ENCODE measurements around the gene LARP4B. TPM values are rescaled to one million over a fixed set of nuclear protein-coding genes. Genes with fewer than 3 reads are reported as not detected.

LARP4B gene
- polyA plus RNA-seq, 1 donor (not counting 4 experiments of a cell fraction or from before 2014, with no cell fraction given), result 39.4 TPM

GRCh38 chr10:809671-810350, 121.7 kb downstream of the LARP4B start:
- dilution Hi-C loops (cut with MboI; ENCODE audit: extremely low pct_ligation_motif_present, low sequenced_read_pairs), result no loop called here
- FAIRE-seq (no peak), DNase-seq (ENCODE audit: low read depth, low spot score) (no peak)
- no peaks in the 10 kb centered on the region for H3K79me2 ChIP-seq (ENCODE audit: control insufficient read depth, insufficient read depth, low read length)
- no peak overlapping the region for H3K27ac ChIP-seq (ENCODE audit: control insufficient read depth, insufficient read depth, low read length)
- no peaks in the 10 kb centered on the region for H3K27me3 ChIP-seq (ENCODE audit: control insufficient read depth, extremely low read depth, insufficient read depth, low read length)
- H3K4me3 ChIP-seq (ENCODE audit: control insufficient read depth in 2 of 3, extremely low read depth in 1 of 3, insufficient read depth in 2 of 3, low read depth in 1 of 3, low read length in 3 of 3), result no peak overlapping the region
- H3K9me3 ChIP-seq (ENCODE audit: control insufficient read depth, low read depth, low read length), result no peaks in the 10 kb centered on the region
- H4K20me1 ChIP-seq (ENCODE audit: control insufficient read depth, extremely low read depth, insufficient read depth, low read length), result no peaks in the 10 kb centered on the region
- H3K4me2 ChIP-seq (ENCODE audit: control insufficient read depth, extremely low read depth, insufficient read depth, low read depth, low read length), result no peak overlapping the region
- H3K4me1 ChIP-seq (ENCODE audit: control insufficient read depth, extremely low read depth, insufficient read depth, low read length), result no peaks in the 10 kb centered on the region
- H2AFZ ChIP-seq (ENCODE audit: control insufficient read depth, low read length), result no peak overlapping the region
- H3K9ac ChIP-seq (ENCODE audit: control insufficient read depth, extremely low read depth, insufficient read depth, low read length), result no peak overlapping the region
- H3K36me3 ChIP-seq (ENCODE audit: control insufficient read depth in 2 of 2, extremely low read depth in 1 of 2, insufficient read depth in 2 of 2, low read length in 2 of 2), result peaks cover 26 to 54% of the 10 kb centered on the region in 2 experiments
- TF ChIP-seq CTCF (optimal IDR thresholded peaks at IDR 0.05 in 1 of 3, IDR thresholded peaks at IDR 0.05 in 1 of 3, conservative IDR thresholded peaks at IDR 0.05 in 1 of 3; ENCODE audit: extremely low read depth in 1 of 3, insufficient read depth in 2 of 3, low read length in 3 of 3), result no peak
- no peak for TF ChIP-seq EZH2 (IDR thresholded peaks at IDR 0.05; ENCODE audit: low read length)
- H3K9me1 ChIP-seq (ENCODE audit: control insufficient read depth, extremely low read depth, insufficient read depth, low read length), result no peaks in the 10 kb centered on the region

- Histone ChIP-seq H3K4me3 (ENCODE audit: control insufficient read depth in 2 of 3, extremely low read depth in 1 of 3, insufficient read depth in 2 of 3, low read depth in 1 of 3, low read length in 3 of 3) (no peak overlapping the region), H3K27ac (ENCODE audit: control insufficient read depth, insufficient read depth, low read length) (no peak overlapping the region), H3K79me2 (ENCODE audit: control insufficient read depth, insufficient read depth, low read length) (no peaks in the 10 kb centered on the region), H3K4me2 (ENCODE audit: control insufficient read depth, extremely low read depth, insufficient read depth, low read depth, low read length) (no peak overlapping the region), H3K4me1 (ENCODE audit: control insufficient read depth, extremely low read depth, insufficient read depth, low read length) (no peaks in the 10 kb centered on the region), H2AFZ (ENCODE audit: control insufficient read depth, low read length) (no peak overlapping the region), H4K20me1 (ENCODE audit: control insufficient read depth, extremely low read depth, insufficient read depth, low read length) (no peaks in the 10 kb centered on the region), H3K9ac (ENCODE audit: control insufficient read depth, extremely low read depth, insufficient read depth, low read length) (no peak overlapping the region), H3K36me3 (ENCODE audit: control insufficient read depth in 2 of 2, extremely low read depth in 1 of 2, insufficient read depth in 2 of 2, low read length in 2 of 2) (peaks cover 23 to 39% of the 10 kb centered on the region in 2 experiments), H3K9me1 (ENCODE audit: control insufficient read depth, extremely low read depth, insufficient read depth, low read length) (no peaks in the 10 kb centered on the region), H3K9me3 (ENCODE audit: control insufficient read depth, low read depth, low read length) (no peaks in the 10 kb centered on the region), H3K27me3 (ENCODE audit: control insufficient read depth, extremely low read depth, insufficient read depth, low read length) (no peaks in the 10 kb centered on the region)
- TF ChIP-seq EZH2 (IDR thresholded peaks at IDR 0.05; ENCODE audit: low read length) (no peak), CTCF (optimal IDR thresholded peaks at IDR 0.05 in 1 of 3, IDR thresholded peaks at IDR 0.05 in 1 of 3, conservative IDR thresholded peaks at IDR 0.05 in 1 of 3; ENCODE audit: extremely low read depth in 1 of 3, insufficient read depth in 2 of 3, low read length in 3 of 3) (no peak)
- dilution Hi-C loops (cut with MboI; ENCODE audit: extremely low pct_ligation_motif_present, low sequenced_read_pairs), result no loop called here
- FAIRE-seq (no peak), DNase-seq (ENCODE audit: low read depth, low spot score) (no peak)
Observed at GRCh38 chr10:807958-808353, 123.5 kb downstream of the LARP4B start.
